HG02970 (cell line): ENCODE measurements around the gene PTPRM.

ENCODE experiments used
- ATAC-seq: cut with Tn5 transposase; IDR thresholded peaks from one replicate; pipeline ENCODE4 v1.9.1; 2021; ENCODE audit warnings: mild to moderate bottlenecking, moderate library complexity, moderate number of reproducible peaks; ENCODE audit not compliant: unreplicated experiment, low FRiP score

The PTPRM gene

GRCh38 chr18:8124232-8125146, 557.4 kb downstream of the PTPRM start:
- ATAC-seq = no peak

- ATAC-seq = no peak
These were observed 563.0 kb downstream of the PTPRM start for GRCh38 chr18:8130096-8130495.

- ATAC-seq = no peak
These were observed 565.9 kb downstream of the PTPRM start for GRCh38 chr18:8133032-8133431.

GRCh38 chr18:8133888-8134287, 566.8 kb downstream of the PTPRM start:
- ATAC-seq = no peak

GRCh38 chr18:8139127-8139527, 572.0 kb downstream of the PTPRM start:
- ATAC-seq = no peak

- no peak for ATAC-seq
These were observed 572.8 kb downstream of the PTPRM start for GRCh38 chr18:8139891-8140406.

- no peak for ATAC-seq
These were observed 573.9 kb downstream of the PTPRM start for GRCh38 chr18:8140841-8141501.

- ATAC-seq = no peak
These were observed 575.1 kb downstream of the PTPRM start for GRCh38 chr18:8142131-8142711.

- ATAC-seq = no peak
These were observed 575.8 kb downstream of the PTPRM start for GRCh38 chr18:8142932-8143331.

- ATAC-seq = no peak
These were observed 584.1 kb downstream of the PTPRM start for GRCh38 chr18:8151181-8151580.

- ATAC-seq = no peak
These were observed 586.9 kb downstream of the PTPRM start for GRCh38 chr18:8153887-8154583.

- ATAC-seq = no peak
These were observed 595.7 kb downstream of the PTPRM start for GRCh38 chr18:8162802-8163201.

- no peak for ATAC-seq
These were observed 596.3 kb downstream of the PTPRM start for GRCh38 chr18:8163286-8163959.

GRCh38 chr18:8165095-8165494, 598.0 kb downstream of the PTPRM start:
- ATAC-seq = no peak

- ATAC-seq = no peak
These were observed 599.9 kb downstream of the PTPRM start for GRCh38 chr18:8167026-8167425.

- no peak for ATAC-seq
These were observed 600.6 kb downstream of the PTPRM start for GRCh38 chr18:8167673-8168072.

GRCh38 chr18:8169722-8170121, 602.6 kb downstream of the PTPRM start:
- no peak for ATAC-seq

GRCh38 chr18:8174771-8175170, 607.7 kb downstream of the PTPRM start:
- ATAC-seq = no peak

- no peak for ATAC-seq
These were observed 608.5 kb downstream of the PTPRM start for GRCh38 chr18:8175501-8176061.

- ATAC-seq = no peak
These were observed 609.0 kb downstream of the PTPRM start for GRCh38 chr18:8176109-8176508.
